Thoracic aorta (tissue), 2 donors: ENCODE measurements around the gene TMEM150B. TPM values are rescaled to one million over a fixed set of nuclear protein-coding genes. Genes with fewer than 3 reads are reported as not detected.

Source experiments
- ATAC-seq: fragments of 150-250 bp; one replicate; pipeline ENCODE4 v1.8.0; 2017; ENCODE audit warnings: low read depth; ENCODE audit not compliant: insufficient number of reproducible peaks, low FRiP score
- DNase-seq: peaks from one replicate; pipeline ENCODE4 v3.0.0-alpha.2; 2020; ENCODE audit warnings: low spot score
- H3K27ac ChIP-seq, 2 donors: fragments of 200-600 bp; sonication (generic); 1 replicate in 1 of 2; 2 replicates in 1 of 2; pipeline ENCODE4 v1.5.1; 2016; ENCODE audit warnings: mild to moderate bottlenecking in 2 of 2, moderate library complexity in 2 of 2
- H3K27me3 ChIP-seq: fragments of 200-600 bp; sonication (generic); replicated peaks from 2 replicates; pipeline ENCODE4 v1.6.0; 2016; ENCODE audit warnings: mild to moderate bottlenecking; ENCODE audit not compliant: insufficient read depth
- H3K36me3 ChIP-seq: fragments of 200-600 bp; sonication (generic); one replicate; pipeline ENCODE4 v1.5.1; 2016
- H3K4me1 ChIP-seq, 2 donors: fragments of 200-600 bp; sonication (generic); 1 replicate in 1 of 2; 2 replicates in 1 of 2; pipeline versions ENCODE4 v1.5.1 to v1.6.0; 2016; ENCODE audit warnings: low read depth in 2 of 2, mild to moderate bottlenecking in 1 of 2; ENCODE audit not compliant: control insufficient read depth in 1 of 2
- H3K4me3 ChIP-seq: fragments of 200-600 bp; sonication (generic); 2 replicates; pipeline ENCODE4 v1.5.1; 2016; ENCODE audit warnings: mild to moderate bottlenecking
- H3K9me3 ChIP-seq: fragments of 200-600 bp; sonication (generic); 2 replicates; pipeline ENCODE4 v1.5.1; 2016
- CTCF ChIP-seq: fragments of 200-600 bp; sonication (generic); IDR thresholded peaks from one replicate; pipeline ENCODE4 v1.5.1; 2019; ENCODE audit warnings: antibody characterized with exemption
- total RNA-seq, 2 donors: library from RNA; depleted of rRNA; stranded (reverse); fragments of >200 nt; gene quantifications; one replicate each; pipeline versions ENCODE4 v1.1.0 to v1.2.3, GENCODE V29; 2016

The TMEM150B gene
- total RNA-seq, 2 donors from 2014 or later, result 6.8 TPM; not detected in 1

- Histone ChIP-seq H3K36me3 (no peaks in the 10 kb centered on the region), H3K9me3 (no peaks in the 10 kb centered on the region), H3K4me3 (no peak overlapping the region), H3K27me3 (peaks cover 13% of the 10 kb centered on the region), H3K27ac (no peak overlapping the region), H3K4me1 (peaks cover 0 to 13% of the 10 kb centered on the region in 2 donors)
- ATAC-seq, result no peak
- no peak for DNase-seq
- no peak for TF ChIP-seq CTCF
These were observed 41.6 kb upstream of the TMEM150B start for GRCh38 chr19:55366790-55367189.

GRCh38 chr19:55365964-55366363 lies 40.8 kb upstream of the TMEM150B start:
- peaks cover 0 to 13% of the 10 kb centered on the region in 2 donors for H3K4me1 ChIP-seq
- no peak for TF ChIP-seq CTCF
- H3K27ac ChIP-seq, result no peak overlapping the region
- DNase-seq (no peak), ATAC-seq (no peak)
- peaks cover 13% of the 10 kb centered on the region for H3K27me3 ChIP-seq
- no peak overlapping the region for H3K4me3 ChIP-seq
- H3K36me3 ChIP-seq, result no peaks in the 10 kb centered on the region
- H3K9me3 ChIP-seq, result no peaks in the 10 kb centered on the region

- no peak for DNase-seq
- TF ChIP-seq CTCF, result no peak
- Histone ChIP-seq H3K36me3 (no peaks in the 10 kb centered on the region), H3K27me3 (peaks cover 13% of the 10 kb centered on the region), H3K9me3 (no peaks in the 10 kb centered on the region), H3K4me3 (no peak overlapping the region), H3K27ac (no peak overlapping the region), H3K4me1 (peaks cover 0 to 13% of the 10 kb centered on the region in 2 donors)
- ATAC-seq, result no peak
These were observed 40.1 kb upstream of the TMEM150B start for GRCh38 chr19:55365245-55365644.

- H3K36me3 ChIP-seq, result no peaks in the 10 kb centered on the region
- H3K9me3 ChIP-seq, result no peaks in the 10 kb centered on the region
- no peak within 1 kb of the TSS for H3K27ac ChIP-seq
- no peaks in the 10 kb centered on the region for H3K4me1 ChIP-seq
- no peak for TF ChIP-seq CTCF
- DNase-seq, result no peak
- ATAC-seq, result no peak
- no peaks in the 10 kb centered on the region for H3K27me3 ChIP-seq
- H3K4me3 ChIP-seq, result no peak within 1 kb of the TSS
These were observed 38.0 kb upstream of the TMEM150B start, which contains the start of gene GARIN5B for GRCh38 chr19:55362990-55363716. Gene GARIN5B (minus strand): TSS chr19:55363260. CDS start chr19:55363066, 194 bp downstream.

- Histone ChIP-seq H3K27me3 (no peaks in the 10 kb centered on the region), H3K4me3 (no peak overlapping the region), H3K27ac (no peak overlapping the region), H3K36me3 (no peaks in the 10 kb centered on the region), H3K9me3 (no peaks in the 10 kb centered on the region), H3K4me1 (no peaks in the 10 kb centered on the region)
- no peak for DNase-seq
- no peak for ATAC-seq
- no peak for TF ChIP-seq CTCF
These were observed 37.2 kb upstream of the TMEM150B start for GRCh38 chr19:55362174-55362989.
